Right ventricle myocardium inferior (tissue), 1 donor: ENCODE data around the gene CNR2. TPM values are rescaled to one million over a fixed set of nuclear protein-coding genes. Genes with fewer than 3 reads are reported as not detected.
"Not testable (repeated sequence)": the region's sequence is repeated elsewhere in the genome, so short reads cannot be mapped to it uniquely, and the experiment has no call there.

Source experiments
- ATAC-seq: fragments of 200-7000 bp; cut with Tn5 transposase; one replicate; pipeline ENCODE4 v1.9.1; 2020; ENCODE audit warnings: mild to moderate bottlenecking, moderate library complexity
- DNase-seq: peaks from one replicate; pipeline ENCODE4 v3.0.0; 2021; ENCODE audit errors: missing footprints
- intact Hi-C: fragments of 100-400 bp; cut with DNase I; formaldehyde crosslinking; loops from one replicate; pipeline ENCODE4 v1.11.0; 2022
- long read RNA-seq: library from polyadenylated mRNA; unstranded; transcript quantifications from one replicate; pipeline ENCODE4 v2.0.0, GENCODE V29; 2021
- total RNA-seq: library from RNA; stranded (reverse); fragmentation: NEBNext Ultra II Directional; extraction: Animal tissue kit (Norgen Biotek cat#: 25700); gene quantifications from one replicate; pipeline ENCODE4 v1.2.1, GENCODE V29; 2021
- donor health status: DM: no; HTN: yes; CAD: no; lungs with severe emphysema.

The CNR2 gene
- total RNA-seq, result not detected
- long read RNA-seq, result 0 reads

GRCh38 chr1:23913212-23913880, at the start of gene CNR2:
CNR2 (minus strand) TSS chr1:23913362; CDS start chr1:23875617, 37,745 bp downstream.
- intact Hi-C loops, result loop anchor here (10.0 kb wide), 1 partner anchor 359 kb away; the partner anchor contains the start of gene ID3
- no peak for DNase-seq
- ATAC-seq, result no peak

- ATAC-seq (no peak), DNase-seq (no peak)
- intact Hi-C loops, result no loop called here
Measured at GRCh38 chr1:23960291-23961020, 47.3 kb upstream of the CNR2 start.

DNA sequence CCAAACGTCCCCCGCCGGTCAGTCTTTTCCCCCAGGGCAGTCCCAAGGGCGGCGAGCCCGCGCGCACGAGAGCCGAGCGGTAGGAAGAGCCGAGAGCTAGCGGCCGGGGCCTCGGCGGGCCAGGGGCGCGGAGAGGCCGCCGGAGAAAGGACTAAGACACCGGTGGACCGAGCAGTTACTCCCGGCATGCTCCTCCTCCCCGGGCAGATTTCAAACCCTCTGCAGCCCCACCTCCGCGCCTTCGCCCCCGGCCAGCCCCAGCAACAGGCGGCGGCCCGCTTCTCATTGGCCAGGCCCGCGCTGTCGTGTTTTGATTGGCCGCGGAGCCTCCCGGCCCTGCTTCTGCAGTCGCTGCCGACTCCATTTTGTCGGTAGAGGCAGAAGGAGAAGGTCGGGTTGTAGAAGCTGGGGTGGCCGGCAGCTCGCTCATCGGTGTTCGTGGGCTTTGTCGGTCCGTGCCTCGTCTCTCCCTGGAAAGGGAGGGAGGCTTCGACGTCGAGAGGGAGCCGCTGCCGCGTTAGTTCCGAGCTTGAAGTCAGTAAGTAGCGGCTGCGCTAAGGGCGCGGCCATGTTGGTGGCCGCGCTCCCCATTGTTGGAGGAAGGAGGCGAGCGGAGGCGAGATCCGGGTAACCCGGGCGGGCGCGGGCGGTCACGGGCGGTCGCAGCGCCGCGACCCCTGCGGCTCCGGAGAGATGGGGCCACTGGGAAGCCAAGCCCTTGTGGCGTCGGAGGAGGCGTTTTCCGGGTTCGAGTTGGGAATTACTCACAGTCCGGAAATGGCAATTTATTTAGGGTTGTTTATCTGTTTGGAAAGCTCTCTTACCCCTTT, 46.5 kb upstream of the CNR2 start, which contains the start of gene PNRC2:
Gene PNRC2 (plus strand): TSS at position 368 of the 830 bp plus-strand sequence. CDS start 1,630 bp downstream, outside the sequence.
- intact Hi-C loops, result loop anchor here (1.0 to 5.0 kb wide), 3 partner anchors 39 to 153 kb away; partner anchors contain the start of gene MYOM3
- DNase-seq (peak; percentile 99), ATAC-seq (peak; percentile 97)

- intact Hi-C loops, result loop anchor here (1.0 to 5.0 kb wide), 3 partner anchors 39 to 153 kb away; partner anchors contain the start of gene MYOM3
- ATAC-seq (peak; percentile 79), DNase-seq (peak; percentile 91)
Measured at GRCh38 chr1:23958810-23959460, 45.8 kb upstream of the CNR2 start.

DNA sequence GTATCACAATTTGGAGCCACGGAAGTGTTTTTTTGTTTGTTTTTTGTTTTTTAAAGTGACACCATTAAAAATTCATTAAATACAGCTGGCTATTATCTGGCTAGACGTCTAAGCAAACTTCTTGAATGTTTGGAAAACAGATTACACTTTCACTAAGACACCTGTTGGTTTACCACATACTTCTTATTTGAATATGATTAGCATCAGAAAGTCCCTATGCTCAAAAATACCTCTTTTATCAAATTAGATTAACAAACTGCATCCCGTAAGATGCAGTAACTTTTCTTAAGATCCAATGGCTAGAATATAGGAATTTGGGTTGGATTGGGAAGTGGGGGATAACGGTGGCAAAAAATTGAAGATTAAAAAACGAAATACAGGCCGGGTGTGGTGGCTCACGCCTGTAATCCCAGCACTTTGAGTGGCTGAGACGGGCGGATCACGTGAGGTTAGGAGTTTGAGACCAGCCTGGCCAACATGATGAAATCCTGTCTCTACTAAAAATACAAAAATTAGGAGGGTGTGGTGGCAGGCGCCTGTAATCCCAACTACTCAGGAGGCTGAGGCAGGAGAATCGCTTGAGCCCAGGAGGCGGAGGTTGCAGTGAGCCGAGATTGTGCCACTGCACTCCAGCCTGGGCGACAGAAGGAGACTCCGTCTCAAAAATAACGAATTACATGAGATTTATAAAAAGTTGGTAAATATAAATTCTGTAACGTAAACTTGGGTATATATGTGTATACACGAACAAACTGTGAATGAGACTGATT, 45.1 kb upstream of the CNR2 start:
- intact Hi-C loops, result loop anchor here (2.0 to 5.0 kb wide), 2 partner anchors 65 to 154 kb away; partner anchors contain the start of gene MYOM3
- not testable (repeated sequence) for ATAC-seq, DNase-seq

GRCh38 chr1:23957096-23957495, 43.9 kb upstream of the CNR2 start:
- DNase-seq (no peak), ATAC-seq (no peak)
- intact Hi-C loops, result loop anchor here (5.0 kb wide), 1 partner anchor 155 kb away; the partner anchor contains the start of gene MYOM3

DNA sequence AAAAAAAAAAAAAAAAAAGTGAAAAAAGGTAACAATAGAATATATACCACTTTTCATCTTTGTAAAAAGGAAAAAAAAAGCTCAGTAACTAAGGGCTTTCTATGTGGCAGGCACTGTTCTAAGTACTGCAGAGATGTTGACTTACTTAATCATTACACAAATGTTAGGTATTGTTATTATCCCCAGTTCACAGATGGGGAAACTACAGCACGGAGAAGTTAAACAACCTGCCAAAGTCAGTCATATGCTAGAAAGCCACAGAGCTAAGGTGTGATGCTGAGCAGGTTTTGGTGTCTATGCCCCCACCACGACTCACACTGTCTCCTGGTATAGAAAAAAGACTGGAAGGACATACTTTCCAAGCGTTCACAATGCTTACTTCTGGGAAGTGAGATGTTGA, 39.9 kb upstream of the CNR2 start:
- intact Hi-C loops, result no loop called here
- ATAC-seq (no peak), DNase-seq (no peak)

DNA sequence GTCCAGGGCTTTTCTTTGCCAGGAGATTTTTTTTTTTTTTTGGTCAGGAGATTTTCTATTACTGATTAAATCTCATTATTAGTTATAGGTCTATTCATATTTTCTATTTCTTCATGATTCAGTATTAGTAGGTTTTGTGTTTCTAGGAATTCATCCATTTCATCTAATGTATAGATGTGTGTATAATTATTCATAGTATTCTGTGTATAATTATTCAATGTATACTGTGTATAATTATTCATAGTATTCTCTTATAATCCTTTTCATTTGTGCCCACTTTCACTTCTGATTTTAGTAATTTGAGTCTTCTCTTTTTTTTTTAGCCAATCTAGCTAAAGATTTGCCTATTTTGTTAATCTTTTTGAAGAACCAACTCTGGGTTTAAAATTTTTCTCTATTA, 34.2 kb upstream of the CNR2 start:
- ATAC-seq (no peak), DNase-seq (no peak)
- intact Hi-C loops, result no loop called here

DNA sequence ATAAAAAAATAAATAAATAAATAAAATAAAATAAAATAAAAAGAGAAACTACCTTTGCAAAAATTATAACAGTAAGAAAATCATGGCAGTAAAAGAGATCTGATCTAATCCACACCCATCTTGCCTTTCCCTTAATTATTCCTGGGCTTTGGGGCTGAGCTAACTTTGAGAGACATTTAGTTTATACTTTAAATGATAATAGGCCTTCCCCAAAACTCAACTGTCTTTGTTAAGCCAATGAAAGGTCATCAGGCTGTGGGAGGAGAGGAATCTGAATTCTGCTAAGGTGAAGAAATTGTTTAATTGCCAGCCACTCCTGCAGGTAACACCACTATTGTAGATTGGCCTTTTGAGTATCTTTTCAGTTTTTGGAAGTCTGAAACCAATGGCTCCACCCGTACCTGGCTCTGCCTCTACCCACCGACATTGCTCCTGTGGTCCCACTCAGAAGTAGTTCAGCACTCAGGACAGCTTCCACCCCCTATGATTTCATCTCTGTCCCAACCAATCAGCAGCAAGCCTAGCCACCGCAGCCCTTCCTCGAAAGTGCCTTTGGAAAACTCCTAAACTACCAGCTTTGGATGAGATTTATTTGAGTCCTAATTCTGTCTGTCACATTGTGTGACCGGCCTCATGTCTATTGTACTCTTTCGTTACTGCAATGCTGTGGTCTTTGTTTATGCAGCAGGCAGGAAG, 23.5 kb upstream of the CNR2 start:
- ATAC-seq (no peak), DNase-seq (no peak)
- intact Hi-C loops, result no loop called here

GRCh38 chr1:23931491-23931880, 18.3 kb upstream of the CNR2 start:
- ATAC-seq (no peak), DNase-seq (no peak)
- intact Hi-C loops, result no loop called here

GRCh38 chr1:23930861-23931490, 17.8 kb upstream of the CNR2 start:
- intact Hi-C loops, result no loop called here
- no peak for ATAC-seq
- no peak for DNase-seq

GRCh38 chr1:23930270-23930669, 17.1 kb upstream of the CNR2 start:
- intact Hi-C loops, result no loop called here

GRCh38 chr1:23928789-23929188, 15.6 kb upstream of the CNR2 start:
- intact Hi-C loops, result no loop called here
- ATAC-seq, result no peak

More at GRCh38 chr1:23930270-23930669, 17.1 kb upstream of the CNR2 start:
- DNase-seq, result no peak
- ATAC-seq, result no peak

GRCh38 chr1:23927097-23927496, 13.9 kb upstream of the CNR2 start:
- no peak for DNase-seq
- intact Hi-C loops, result no loop called here
- no peak for ATAC-seq

More at GRCh38 chr1:23928789-23929188, 15.6 kb upstream of the CNR2 start:
- no peak for DNase-seq

GRCh38 chr1:23925279-23925678, 12.1 kb upstream of the CNR2 start:
- ATAC-seq (no peak), DNase-seq (no peak)
- intact Hi-C loops, result no loop called here

DNA sequence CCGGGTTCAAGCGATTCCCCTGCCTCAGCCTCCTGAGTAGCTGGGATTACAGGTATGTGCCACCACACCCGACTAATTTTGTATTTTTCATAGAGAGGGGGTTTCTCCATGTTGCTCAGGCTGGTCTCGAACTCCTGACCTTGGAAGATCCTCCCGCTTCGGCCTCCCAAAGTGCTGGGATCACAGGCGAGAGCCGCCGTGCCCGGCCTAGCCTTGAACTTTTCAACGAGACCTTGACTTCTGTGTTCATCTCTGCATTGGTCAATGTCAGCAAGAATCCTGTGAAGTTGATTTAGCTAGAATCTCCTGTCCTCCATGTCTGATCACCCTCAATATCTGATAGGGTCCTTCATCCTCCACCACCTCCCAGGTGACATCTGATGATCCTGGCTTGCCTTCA, 11.4 kb upstream of the CNR2 start:
- no peak for DNase-seq
- intact Hi-C loops, result no loop called here

More for the DNA sequence above, 11.4 kb upstream of the CNR2 start:
- no peak for ATAC-seq
